Heart left ventricle (tissue), 16 donors: ENCODE data around the gene CHST2. TPM values are rescaled to one million over a fixed set of nuclear protein-coding genes. Genes with fewer than 3 reads are reported as not detected.

ENCODE experiments used
- ATAC-seq, 4 donors: fragments of 200-7000 bp; cut with Tn5 transposase; one replicate each; pipeline ENCODE4 v1.9.1; 2020 to 2022; ENCODE audit warnings: moderate library complexity in 4 of 4, mild to moderate bottlenecking in 3 of 4, moderate number of reproducible peaks in 1 of 4
- DNase-seq, 5 donors: peaks; one replicate each; pipeline ENCODE4 v3.0.0-alpha.2; 2020
- H3K27ac ChIP-seq, 12 donors: fragments of 200-600 bp; sonication (generic) in 4 of 12; one replicate each; pipeline versions ENCODE4 v1.5.0 to v1.8.0; 2016 to 2022; ENCODE audit warnings: mild to moderate bottlenecking in 2 of 12
- H3K27me3 ChIP-seq, 9 donors: fragments of 200-600 bp; sonication (generic) in 2 of 9; one replicate each; pipeline versions ENCODE4 v1.5.1 to v1.8.0; 2016 to 2022; ENCODE audit warnings: mild to moderate bottlenecking in 3 of 9
- H3K36me3 ChIP-seq, 9 donors: fragments of 200-600 bp; sonication (generic) in 2 of 9; one replicate each; pipeline versions ENCODE4 v1.5.0 to v1.8.0; 2018 to 2022; ENCODE audit warnings: mild to moderate bottlenecking in 2 of 9
- H3K4me1 ChIP-seq, 12 donors: fragments of 200-600 bp; sonication (generic) in 4 of 12; one replicate each; pipeline versions ENCODE4 v1.5.0 to v1.8.0; 2016 to 2022; ENCODE audit warnings: mild to moderate bottlenecking in 3 of 12
- H3K4me3 ChIP-seq, 12 donors: fragments of 200-600 bp; sonication (generic) in 4 of 12; one replicate each; pipeline versions ENCODE4 v1.5.0 to v1.8.0; 2017 to 2022; ENCODE audit warnings: mild to moderate bottlenecking in 9 of 12, moderate library complexity in 4 of 12
- H3K9me3 ChIP-seq, 12 donors: fragments of 200-600 bp; sonication (generic) in 4 of 12; one replicate each; pipeline versions ENCODE4 v1.5.0 to v1.8.0; 2016 to 2022; ENCODE audit warnings: mild to moderate bottlenecking in 1 of 12
- CTCF ChIP-seq, 12 donors: fragments of 200-600 bp; sonication (generic) in 4 of 12; IDR thresholded peaks; one replicate each; pipeline versions ENCODE4 v1.5.0 to v1.8.0; 2018 to 2022; ENCODE audit warnings: antibody characterized with exemption in 12 of 12, mild to moderate bottlenecking in 5 of 12
- POLR2A ChIP-seq, 2 donors: fragments of 450-650 bp; IDR thresholded peaks; one replicate each; pipeline ENCODE4 v1.6.1; 2017; ENCODE audit warnings: antibody characterized with exemption in 2 of 2, mild to moderate bottlenecking in 2 of 2, moderate library complexity in 2 of 2
- WGBS, 4 donors: extraction: QIAGEN DNeasy Blood & Tissue Kit in 2 of 4; methylation state at CpG; one replicate each; pipeline versions ENCODE4 v1.1.5 to v1.1.7; 2013 to 2018; 5-methylcytosine and 5-hydroxymethylcytosine counted together
- intact Hi-C, 10 donors: fragments of 100-400 bp; cut with DNase I; formaldehyde crosslinking; loops; one replicate each; pipeline versions ENCODE4 v1.11.1 to v1.14.2; 2022
- polyA plus RNA-seq, 2 donors: library from polyadenylated mRNA; stranded (reverse); fragments of 200-250 nt; gene quantifications; one replicate each; pipeline ENCODE4 v1.2.3, GENCODE V29; 2013
- total RNA-seq, 9 donors: library from RNA; depleted of rRNA in 2 of 9; stranded (reverse); fragments of >200 nt in 2 of 9; fragmentation: NEBNext Ultra II Directional in 3 of 9; extraction: Animal tissue kit (Norgen Biotek cat#: 25700) in 3 of 9; gene quantifications; one replicate each; pipeline versions ENCODE4 v1.1.0 to v1.2.4, GENCODE V29; 2016 to 2023
- donor health status: ischemic (EF 13 %, LVEDD 7.1; RV severe dilation, severe dysfunction).
- donor health status: healthy with polysubstance abuse.
- donor health status: DM: no; HTN: yes; CAD: no.
- donor health status: DM: no; HTN: no; CAD: no.
- donor health status: ischemic (EF 25% LVEDD 6.9; RV normal size, moderate dysfunction).
- donor health status: ischemic (EF 25% LVEDD 5.7; RV mildly dilated, moderate dysfunction).
- donor health status: healthy.
- donor health status: DM: yes; HTN: yes; CAD: no.
- donor health status: ischemic (EF 35%, LVEDD 5.7; RV mildly dilated, moderate dysfunction).
- donor health status: nonischemic (EF 11% LVEDD 7.7; RV severe dilation, severe dysfunction).
- donor health status: DM: yes; HTN: yes; CAD: no.
- donor health status: PGD.
- donor health status: ischemic (EF 29% LVEDD 5.4; RV normal size, mild dysfunction).
- donor health status: nonischemic (EF 23%, LVEDD 6.1; RV moderate dilation, normal function).

The CHST2 gene
- total and polyA plus RNA-seq, 11 donors, result 0.84 to 8.7 (median 2.4) TPM

DNA sequence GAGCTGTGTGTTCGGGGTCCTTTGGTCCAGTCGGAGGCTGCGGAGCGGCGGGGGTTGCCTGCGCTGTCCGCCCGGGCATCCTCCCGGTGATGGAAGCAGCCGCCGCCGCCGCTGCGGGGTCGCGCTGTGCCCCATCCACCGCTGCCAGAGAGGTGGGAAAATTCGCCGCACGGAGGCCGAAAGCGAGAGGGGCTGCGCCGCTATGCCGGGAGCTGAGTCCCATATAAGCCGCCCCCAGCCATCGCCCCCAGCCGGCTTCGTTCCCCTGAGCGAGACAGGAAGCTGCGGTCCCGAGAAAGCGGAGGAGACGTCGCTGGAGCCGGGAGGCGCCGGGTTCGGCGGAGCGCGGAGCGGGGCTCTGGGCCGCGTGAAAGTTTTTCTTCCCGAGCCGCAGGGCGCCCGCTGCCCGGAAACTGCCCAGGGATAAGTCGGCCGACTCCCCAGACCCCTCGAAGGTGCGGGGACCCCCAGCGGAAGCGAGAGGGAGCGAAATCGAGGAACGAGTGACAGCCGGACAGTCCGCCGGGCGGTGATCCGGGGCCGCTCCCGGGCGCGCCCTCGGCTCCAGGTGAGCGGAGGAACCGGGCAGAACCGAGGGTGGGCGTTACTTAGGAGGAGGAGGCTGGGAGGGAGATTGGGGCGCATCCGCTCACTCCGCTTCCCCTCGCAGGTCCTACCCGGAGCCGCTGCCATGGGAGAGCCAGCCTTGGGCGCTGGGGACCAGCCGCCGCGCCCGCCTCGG is 574 bp downstream of the CHST2 start:
- peaks cover 0 to 43% (median 2%) of the 10 kb centered on the region in 12 donors for H3K4me1 ChIP-seq
- peaks cover 0 to 33% (median 9%) of the 10 kb centered on the region in 9 donors for H3K27me3 ChIP-seq
- ATAC-seq (peak in 3 of 4 donors; percentile 10 to 23 (median 17)), DNase-seq (peak; percentile 20 to 77 (median 30))
- WGBS, 4 donors, result 0 to 1% (median 1%) methylated on average over 18 to 85 of the region's 85 CpGs
- intact Hi-C loops, result loop anchor here in 6 of 10 donors (2.0 to 10.0 kb wide), 5 partner anchors 185 to 845 kb away; no protein-coding TSS in a partner anchor
- H3K9me3 ChIP-seq, result no peaks in the 10 kb centered on the region
- TF ChIP-seq CTCF (IDR thresholded peaks at IDR 0.05), result no peak
- no peak for TF ChIP-seq POLR2A (IDR thresholded peaks at IDR 0.05)
- peak overlapping the region in 9 of 12 donors; percentile 25 to 81 (median 49) for H3K27ac ChIP-seq
- H3K36me3 ChIP-seq, result peaks cover 0 to 6% (median 0%) of the 10 kb centered on the region in 9 donors
- H3K4me3 ChIP-seq, result peak overlapping the region; percentile 51 to 91 (median 72)

- intact Hi-C loops, result loop anchor here in 5 of 10 donors (10.0 kb wide), 3 partner anchors 184 to 554 kb away; no protein-coding TSS in a partner anchor
- TF ChIP-seq POLR2A (IDR thresholded peaks at IDR 0.05) (no peak), CTCF (IDR thresholded peaks at IDR 0.05) (peak in 1 of 12 donors; percentile 6)
- H3K27me3 ChIP-seq, result peaks cover 0 to 33% (median 9%) of the 10 kb centered on the region in 9 donors
- H3K4me3 ChIP-seq, result peak overlapping the region; percentile 51 to 91 (median 72)
- DNase-seq (peak in 2 of 5 donors; percentile 31 to 68), ATAC-seq (peak in 2 of 4 donors; percentile 3 to 31)
- H3K4me1 ChIP-seq, result peaks cover 0 to 43% (median 2%) of the 10 kb centered on the region in 12 donors
- 1 to 3% (median 1%) methylated on average over 28 to 60 of the region's 60 CpGs for WGBS, 4 donors
- peaks cover 0 to 6% (median 0%) of the 10 kb centered on the region in 9 donors for H3K36me3 ChIP-seq
- H3K27ac ChIP-seq, result peak overlapping the region in 4 of 12 donors; percentile 42 to 81 (median 68)
- no peaks in the 10 kb centered on the region for H3K9me3 ChIP-seq
Observed at GRCh38 chr3:143120716-143121240, 1.2 kb downstream of the CHST2 start.

- intact Hi-C loops, result loop anchor here in 5 of 10 donors (10.0 kb wide), 3 partner anchors 183 to 553 kb away; no protein-coding TSS in a partner anchor
- Histone ChIP-seq H3K36me3 (peaks cover 0 to 6% (median 0%) of the 10 kb centered on the region in 9 donors), H3K4me3 (peak overlapping the region; percentile 51 to 91 (median 72)), H3K9me3 (no peaks in the 10 kb centered on the region), H3K27ac (peak overlapping the region in 2 of 12 donors; percentile 64 to 73), H3K4me1 (peaks cover 0 to 43% (median 2%) of the 10 kb centered on the region in 12 donors), H3K27me3 (peaks cover 0 to 33% (median 9%) of the 10 kb centered on the region in 9 donors)
- TF ChIP-seq POLR2A (IDR thresholded peaks at IDR 0.05), result no peak
- peak in 11 of 12 donors; percentile 27 to 61 (median 44) for TF ChIP-seq CTCF (IDR thresholded peaks at IDR 0.05)
- DNase-seq (peak; percentile 52 to 77 (median 57)), ATAC-seq (peak in 3 of 4 donors; percentile 22 to 29 (median 23))
- 61 to 78% (median 65%) methylated on average over 58 to 79 of the region's 79 CpGs for WGBS, 4 donors
Observed at GRCh38 chr3:143121241-143122088, 1.9 kb downstream of the CHST2 start.
